ENCODE measurements around the gene USP15.

DNA sequence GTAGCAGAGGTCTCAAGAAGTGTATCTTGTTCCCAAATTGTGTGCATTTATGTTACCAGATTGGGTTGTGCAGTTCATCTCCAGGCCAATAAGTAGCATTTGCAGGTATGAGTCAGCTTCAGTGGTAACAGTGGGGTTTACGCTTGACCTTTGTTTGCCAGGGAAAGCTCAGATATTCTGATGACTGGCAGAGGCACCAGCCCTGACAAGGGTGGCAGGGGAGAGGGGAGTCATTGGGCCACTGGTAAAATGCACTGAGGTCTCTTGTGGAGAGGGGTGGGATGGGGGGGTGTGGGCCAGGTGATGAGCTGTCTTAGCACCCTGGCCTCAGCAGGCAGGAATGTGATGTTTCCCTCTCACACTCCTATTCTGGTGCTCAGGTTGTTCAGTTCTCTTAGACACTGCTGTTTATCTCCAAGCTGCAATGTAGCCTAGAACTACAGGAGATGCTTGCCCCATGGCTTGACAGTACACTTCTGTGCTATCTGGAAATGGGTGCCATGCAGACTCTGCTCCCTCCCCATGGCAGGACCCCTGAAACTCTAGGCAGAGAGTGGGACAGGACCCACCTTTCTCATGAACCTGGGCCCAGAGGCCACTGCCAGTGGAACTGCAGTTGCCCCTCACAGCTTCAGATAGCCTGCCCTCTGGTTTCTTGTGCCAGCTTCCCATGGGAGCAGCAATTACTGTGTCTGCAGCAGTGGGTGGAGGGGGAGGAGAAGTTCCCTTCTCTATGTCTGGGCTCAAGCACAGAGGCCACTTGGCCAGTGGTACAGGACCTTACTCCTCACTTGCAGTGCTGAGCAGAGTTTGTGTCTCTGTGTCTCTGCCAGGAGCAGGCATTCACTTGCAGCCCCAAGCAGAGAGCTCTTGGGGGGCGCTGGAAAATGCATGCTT lies 31.9 kb downstream of the USP15 start:
- TF ChIP-seq CTCF (IDR thresholded peaks at IDR 0.05) = no peak
- TF ChIP-seq EP300 (IDR thresholded peaks at IDR 0.05) = no peak

Data from stomach (tissue), 4 donors.